ENCODE measurements around the gene PITX3.

PITX3 gene

DNA sequence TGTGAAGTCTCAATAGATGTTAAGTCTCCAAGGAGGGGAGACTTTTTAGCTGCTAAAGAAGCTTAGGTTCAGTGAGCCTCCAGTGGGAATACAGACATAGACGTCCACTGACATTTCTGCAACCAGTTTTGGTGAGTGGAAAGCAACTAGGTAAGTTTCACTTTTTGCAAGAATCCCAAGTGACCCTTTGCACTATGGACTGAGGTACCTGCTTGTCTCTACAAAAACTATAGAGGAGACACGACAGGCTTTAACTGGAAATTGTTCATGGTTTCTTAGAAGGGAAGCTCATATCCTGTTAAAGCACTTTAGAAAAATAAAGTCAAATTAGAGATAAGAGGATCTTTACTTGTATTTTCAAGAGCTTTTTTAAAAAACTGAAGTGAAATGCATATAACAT, 42.6 kb upstream of the PITX3 start:
- no peak overlapping the region for H3K27ac ChIP-seq
- no peak overlapping the region for H3K4me2 ChIP-seq
- no peak overlapping the region for H2AFZ ChIP-seq (ENCODE audit: low read depth)
- peaks cover 21% of the 10 kb centered on the region for H3K4me1 ChIP-seq (ENCODE audit: low read depth, poor library complexity, severe bottlenecking)
- peaks cover 4% of the 10 kb centered on the region for H4K20me1 ChIP-seq (ENCODE audit: insufficient read depth)
- peaks cover 11% of the 10 kb centered on the region; the same call in 1 of the 2 replicates for H3K79me2 ChIP-seq (ENCODE audit: insufficient read depth, low read depth)
- no peak overlapping the region for H3K4me3 ChIP-seq (IDR thresholded peaks at IDR 0.05; ENCODE audit: insufficient read depth, low read depth, low read length)
- H3K27me3 ChIP-seq (ENCODE audit: insufficient read depth, low read depth): no peaks in the 10 kb centered on the region
- no peaks in the 10 kb centered on the region; the same call in 1 of the 2 replicates for H3K36me3 ChIP-seq (ENCODE audit: insufficient read depth)
- H3K9ac ChIP-seq: no peak overlapping the region
- TF ChIP-seq, protein P1, sequence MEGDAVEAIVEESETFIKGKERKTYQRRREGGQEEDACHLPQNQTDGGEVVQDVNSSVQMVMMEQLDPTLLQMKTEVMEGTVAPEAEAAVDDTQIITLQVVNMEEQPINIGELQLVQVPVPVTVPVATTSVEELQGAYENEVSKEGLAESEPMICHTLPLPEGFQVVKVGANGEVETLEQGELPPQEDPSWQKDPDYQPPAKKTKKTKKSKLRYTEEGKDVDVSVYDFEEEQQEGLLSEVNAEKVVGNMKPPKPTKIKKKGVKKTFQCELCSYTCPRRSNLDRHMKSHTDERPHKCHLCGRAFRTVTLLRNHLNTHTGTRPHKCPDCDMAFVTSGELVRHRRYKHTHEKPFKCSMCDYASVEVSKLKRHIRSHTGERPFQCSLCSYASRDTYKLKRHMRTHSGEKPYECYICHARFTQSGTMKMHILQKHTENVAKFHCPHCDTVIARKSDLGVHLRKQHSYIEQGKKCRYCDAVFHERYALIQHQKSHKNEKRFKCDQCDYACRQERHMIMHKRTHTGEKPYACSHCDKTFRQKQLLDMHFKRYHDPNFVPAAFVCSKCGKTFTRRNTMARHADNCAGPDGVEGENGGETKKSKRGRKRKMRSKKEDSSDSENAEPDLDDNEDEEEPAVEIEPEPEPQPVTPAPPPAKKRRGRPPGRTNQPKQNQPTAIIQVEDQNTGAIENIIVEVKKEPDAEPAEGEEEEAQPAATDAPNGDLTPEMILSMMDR (conservative IDR thresholded peaks at IDR 0.05; ENCODE audit: low read depth, low read length): no peak

DNA sequence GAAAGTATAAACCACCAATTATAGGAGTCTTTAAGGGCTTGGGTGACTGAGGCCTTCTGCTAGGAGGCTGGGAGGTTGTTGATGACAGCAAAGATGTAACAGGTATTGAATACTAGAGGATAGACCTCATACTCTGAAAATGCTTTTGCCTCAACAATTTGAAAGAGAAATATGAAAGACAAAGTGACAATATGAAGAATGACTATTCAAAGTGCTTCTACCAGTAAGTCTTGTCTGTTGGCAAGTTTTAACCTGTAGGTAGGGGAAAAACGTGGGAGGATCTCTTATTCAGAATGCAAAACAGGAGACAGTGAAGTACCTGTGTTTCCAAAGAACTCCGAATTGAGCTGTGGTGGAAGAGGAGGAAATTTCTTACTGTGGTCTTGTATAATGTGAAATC, 42.2 kb upstream of the PITX3 start:
- TF ChIP-seq, protein P1 (conservative IDR thresholded peaks at IDR 0.05; ENCODE audit: low read depth, low read length): no peak
- H3K4me3 ChIP-seq (IDR thresholded peaks at IDR 0.05; ENCODE audit: insufficient read depth, low read depth, low read length): no peak overlapping the region
- no peak overlapping the region for H2AFZ ChIP-seq (ENCODE audit: low read depth)
- peaks cover 13% of the 10 kb centered on the region; the same call in 1 of the 2 replicates for H3K79me2 ChIP-seq (ENCODE audit: insufficient read depth, low read depth)
- H3K27me3 ChIP-seq (ENCODE audit: insufficient read depth, low read depth): no peaks in the 10 kb centered on the region
- no peaks in the 10 kb centered on the region; the same call in 1 of the 2 replicates for H3K36me3 ChIP-seq (ENCODE audit: insufficient read depth)
- H4K20me1 ChIP-seq (ENCODE audit: insufficient read depth): peaks cover 4% of the 10 kb centered on the region
- no peak overlapping the region for H3K9ac ChIP-seq
- H3K27ac ChIP-seq: no peak overlapping the region
- peaks cover 21% of the 10 kb centered on the region for H3K4me1 ChIP-seq (ENCODE audit: low read depth, poor library complexity, severe bottlenecking)
- no peak overlapping the region for H3K4me2 ChIP-seq

DNA sequence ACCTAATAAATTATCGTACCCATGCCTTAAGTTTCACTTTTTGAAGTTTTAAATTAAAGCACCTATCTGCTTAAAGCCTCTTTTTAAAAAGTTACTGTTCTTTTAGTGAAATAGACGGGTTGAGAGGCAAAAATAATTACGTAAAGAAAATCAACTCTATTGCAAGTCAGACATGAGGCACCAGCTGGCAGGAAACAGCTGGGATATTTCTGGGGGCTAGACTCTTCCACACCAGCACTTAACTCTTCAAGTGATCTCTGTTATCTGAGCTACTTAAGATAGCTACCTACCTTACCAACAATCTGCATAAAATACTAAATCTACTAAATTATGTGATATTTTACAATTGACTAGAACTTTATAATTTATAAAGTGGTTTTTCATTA, 39.8 kb upstream of the PITX3 start:
- no peak overlapping the region for H3K4me3 ChIP-seq (IDR thresholded peaks at IDR 0.05; ENCODE audit: insufficient read depth, low read depth, low read length)
- TF ChIP-seq, protein P1 (conservative IDR thresholded peaks at IDR 0.05; ENCODE audit: low read depth, low read length): no peak
- peaks cover 24% of the 10 kb centered on the region; the same call in 1 of the 2 replicates for H3K79me2 ChIP-seq (ENCODE audit: insufficient read depth, low read depth)
- no peak overlapping the region for H2AFZ ChIP-seq (ENCODE audit: low read depth)
- H3K4me2 ChIP-seq: no peak overlapping the region
- peaks cover 21% of the 10 kb centered on the region for H3K4me1 ChIP-seq (ENCODE audit: low read depth, poor library complexity, severe bottlenecking)
- H3K27me3 ChIP-seq (ENCODE audit: insufficient read depth, low read depth): no peaks in the 10 kb centered on the region
- peaks cover 6% of the 10 kb centered on the region; the same call in 1 of the 2 replicates for H3K36me3 ChIP-seq (ENCODE audit: insufficient read depth)
- H3K9ac ChIP-seq: no peak overlapping the region
- H3K27ac ChIP-seq: no peak overlapping the region
- H4K20me1 ChIP-seq (ENCODE audit: insufficient read depth): peaks cover 4% of the 10 kb centered on the region

DNA sequence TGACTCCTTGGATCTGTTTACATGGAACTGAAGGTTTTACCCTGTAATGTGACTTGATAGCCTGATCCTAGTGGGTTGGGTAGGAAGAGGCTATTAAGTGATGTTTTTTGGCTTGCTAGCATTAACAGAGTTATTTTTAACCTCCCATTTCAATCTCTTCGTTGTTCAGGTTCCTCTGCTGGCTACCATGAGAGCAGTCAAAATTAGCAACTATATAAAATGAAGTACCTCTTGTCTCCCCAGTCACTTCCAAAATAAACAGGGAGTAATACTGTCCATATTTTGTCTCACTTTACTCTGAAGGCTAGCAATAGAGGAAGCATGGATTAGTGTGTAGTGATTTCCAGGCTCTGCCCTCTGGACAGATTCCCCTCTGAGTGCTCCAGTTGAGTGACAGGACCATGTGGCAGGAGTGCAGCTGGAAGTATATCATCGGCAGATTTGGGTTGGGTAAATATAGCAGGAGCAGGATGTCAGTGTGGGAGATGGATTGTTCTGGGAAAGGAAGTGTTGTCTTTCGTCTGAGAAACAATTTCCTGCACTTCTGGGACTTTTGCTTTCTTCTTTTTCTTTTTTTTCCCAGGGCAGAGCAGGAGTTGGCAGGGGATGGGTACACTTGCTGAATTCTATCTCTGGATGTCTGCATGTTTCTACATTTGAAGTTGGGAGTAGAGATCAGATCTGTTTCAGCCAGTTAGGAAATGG, 39.2 kb upstream of the PITX3 start:
- Histone ChIP-seq H4K20me1 (ENCODE audit: insufficient read depth) (peaks cover 4% of the 10 kb centered on the region), H3K4me3 (IDR thresholded peaks at IDR 0.05; ENCODE audit: insufficient read depth, low read depth, low read length) (no peak overlapping the region), H3K79me2 (ENCODE audit: insufficient read depth, low read depth) (peaks cover 25% of the 10 kb centered on the region; the same call in 1 of the 2 replicates), H3K27ac (no peak overlapping the region), H3K4me1 (ENCODE audit: low read depth, poor library complexity, severe bottlenecking) (peaks cover 21% of the 10 kb centered on the region), H2AFZ (ENCODE audit: low read depth) (no peak overlapping the region), H3K4me2 (no peak overlapping the region), H3K36me3 (ENCODE audit: insufficient read depth) (peaks cover 6% of the 10 kb centered on the region; the same call in 1 of the 2 replicates), H3K27me3 (ENCODE audit: insufficient read depth, low read depth) (no peaks in the 10 kb centered on the region), H3K9ac (no peak overlapping the region)
- TF ChIP-seq, protein P1 (conservative IDR thresholded peaks at IDR 0.05; ENCODE audit: low read depth, low read length): no peak

All from KMS-11 (cell line).